Epithelial cell of esophagus (primary cell): ENCODE data around the gene NUP153.

ENCODE experiments used
- DNase-seq: peaks from one replicate; pipeline ENCODE4 v3.0.0; 2010; ENCODE audit warnings: low read depth
- H3K4me3 ChIP-seq: 2 replicates; pipeline ENCODE4 v1.5.1; 2011; ENCODE audit warnings: mild to moderate bottlenecking, low read length, control low read depth
- TF ChIP-seq, protein P1 (sequence below): IDR thresholded peaks from 2 replicates; pipeline ENCODE4 v1.5.1; 2011; ENCODE audit warnings: low read depth, mild to moderate bottlenecking, low read length, control low read depth, inconsistent platforms; ENCODE audit not compliant: insufficient read depth; ENCODE audit errors: missing control alignments

Gene NUP153

DNA sequence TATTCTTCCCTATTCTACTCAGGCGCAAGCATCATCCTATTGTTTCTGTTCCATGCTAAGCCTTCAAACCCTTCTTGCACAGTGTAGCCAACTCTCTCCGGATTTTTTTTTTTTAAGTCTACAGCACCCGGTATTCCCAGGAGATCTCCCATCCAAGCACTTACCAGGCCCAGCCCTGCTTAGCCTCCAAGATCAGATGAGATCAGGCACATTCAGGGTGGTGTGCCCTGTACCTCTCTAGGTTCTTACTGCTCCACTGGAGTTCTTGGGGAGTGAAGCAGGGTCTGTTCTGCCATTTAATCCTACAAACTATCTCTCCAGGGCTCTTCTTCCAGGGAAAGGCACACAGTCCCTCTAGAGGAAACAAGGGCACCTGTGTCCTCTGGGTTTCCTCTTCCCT, 14.9 kb upstream of the NUP153 start:
- TF ChIP-seq, protein P1, sequence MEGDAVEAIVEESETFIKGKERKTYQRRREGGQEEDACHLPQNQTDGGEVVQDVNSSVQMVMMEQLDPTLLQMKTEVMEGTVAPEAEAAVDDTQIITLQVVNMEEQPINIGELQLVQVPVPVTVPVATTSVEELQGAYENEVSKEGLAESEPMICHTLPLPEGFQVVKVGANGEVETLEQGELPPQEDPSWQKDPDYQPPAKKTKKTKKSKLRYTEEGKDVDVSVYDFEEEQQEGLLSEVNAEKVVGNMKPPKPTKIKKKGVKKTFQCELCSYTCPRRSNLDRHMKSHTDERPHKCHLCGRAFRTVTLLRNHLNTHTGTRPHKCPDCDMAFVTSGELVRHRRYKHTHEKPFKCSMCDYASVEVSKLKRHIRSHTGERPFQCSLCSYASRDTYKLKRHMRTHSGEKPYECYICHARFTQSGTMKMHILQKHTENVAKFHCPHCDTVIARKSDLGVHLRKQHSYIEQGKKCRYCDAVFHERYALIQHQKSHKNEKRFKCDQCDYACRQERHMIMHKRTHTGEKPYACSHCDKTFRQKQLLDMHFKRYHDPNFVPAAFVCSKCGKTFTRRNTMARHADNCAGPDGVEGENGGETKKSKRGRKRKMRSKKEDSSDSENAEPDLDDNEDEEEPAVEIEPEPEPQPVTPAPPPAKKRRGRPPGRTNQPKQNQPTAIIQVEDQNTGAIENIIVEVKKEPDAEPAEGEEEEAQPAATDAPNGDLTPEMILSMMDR, result no peak
- no peak for DNase-seq
- no peak overlapping the region for H3K4me3 ChIP-seq

DNA sequence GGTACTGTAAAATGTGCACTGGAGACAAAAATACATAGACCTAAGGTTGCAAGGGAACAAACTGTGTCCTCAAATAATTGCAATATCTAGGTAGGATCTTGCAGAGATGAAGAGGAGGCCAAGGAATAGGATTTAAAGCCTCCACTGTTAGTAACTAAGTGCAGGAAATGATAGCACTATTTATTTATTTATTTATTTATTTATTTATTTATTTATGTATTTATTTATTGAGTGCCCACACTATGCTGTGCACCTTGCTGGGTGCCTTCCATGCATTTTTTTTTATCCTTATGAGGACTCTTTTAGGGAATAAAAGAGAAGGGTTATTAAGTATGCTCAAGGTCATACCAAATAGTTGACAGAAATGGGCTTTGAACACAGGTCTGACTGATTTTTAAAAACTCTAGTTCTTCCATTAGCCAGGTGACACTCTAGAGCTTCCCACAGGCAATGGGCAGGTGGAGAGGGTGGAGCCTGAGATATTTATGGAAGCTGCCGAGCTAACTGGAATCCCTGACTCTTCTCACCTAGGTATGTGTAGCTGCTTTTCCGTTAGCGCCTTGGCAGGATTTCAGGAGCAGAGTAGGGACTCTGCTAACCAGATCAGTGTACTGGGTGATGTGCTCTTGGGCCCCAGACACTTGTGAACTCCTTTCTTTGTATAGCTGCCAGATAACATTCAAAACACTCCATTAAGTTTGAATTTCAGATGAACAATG, 12.8 kb upstream of the NUP153 start:
- TF ChIP-seq, protein P1, result no peak
- H3K4me3 ChIP-seq, result no peak overlapping the region
- no peak for DNase-seq

DNA sequence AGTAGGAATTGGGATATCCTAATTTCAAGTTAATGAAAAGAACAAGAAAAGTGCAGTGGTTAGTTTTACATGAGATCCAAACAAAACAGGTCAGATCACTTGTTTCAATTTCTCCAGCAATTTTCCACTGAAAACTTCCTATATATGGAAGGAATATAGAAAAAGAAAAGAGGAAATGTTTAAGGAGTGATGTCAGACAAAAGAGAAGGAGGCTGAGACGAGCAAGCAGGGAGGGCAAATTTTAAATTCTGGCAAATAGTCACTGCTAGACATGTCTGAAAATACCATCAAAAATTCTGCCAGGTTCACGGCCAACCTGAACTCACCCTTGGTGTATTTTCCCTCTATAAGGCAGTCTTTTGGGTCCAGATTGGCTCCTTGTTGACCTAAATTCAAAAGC, 9.5 kb upstream of the NUP153 start:
- TF ChIP-seq, protein P1, result no peak
- no peak for DNase-seq
- H3K4me3 ChIP-seq, result no peak overlapping the region

DNA sequence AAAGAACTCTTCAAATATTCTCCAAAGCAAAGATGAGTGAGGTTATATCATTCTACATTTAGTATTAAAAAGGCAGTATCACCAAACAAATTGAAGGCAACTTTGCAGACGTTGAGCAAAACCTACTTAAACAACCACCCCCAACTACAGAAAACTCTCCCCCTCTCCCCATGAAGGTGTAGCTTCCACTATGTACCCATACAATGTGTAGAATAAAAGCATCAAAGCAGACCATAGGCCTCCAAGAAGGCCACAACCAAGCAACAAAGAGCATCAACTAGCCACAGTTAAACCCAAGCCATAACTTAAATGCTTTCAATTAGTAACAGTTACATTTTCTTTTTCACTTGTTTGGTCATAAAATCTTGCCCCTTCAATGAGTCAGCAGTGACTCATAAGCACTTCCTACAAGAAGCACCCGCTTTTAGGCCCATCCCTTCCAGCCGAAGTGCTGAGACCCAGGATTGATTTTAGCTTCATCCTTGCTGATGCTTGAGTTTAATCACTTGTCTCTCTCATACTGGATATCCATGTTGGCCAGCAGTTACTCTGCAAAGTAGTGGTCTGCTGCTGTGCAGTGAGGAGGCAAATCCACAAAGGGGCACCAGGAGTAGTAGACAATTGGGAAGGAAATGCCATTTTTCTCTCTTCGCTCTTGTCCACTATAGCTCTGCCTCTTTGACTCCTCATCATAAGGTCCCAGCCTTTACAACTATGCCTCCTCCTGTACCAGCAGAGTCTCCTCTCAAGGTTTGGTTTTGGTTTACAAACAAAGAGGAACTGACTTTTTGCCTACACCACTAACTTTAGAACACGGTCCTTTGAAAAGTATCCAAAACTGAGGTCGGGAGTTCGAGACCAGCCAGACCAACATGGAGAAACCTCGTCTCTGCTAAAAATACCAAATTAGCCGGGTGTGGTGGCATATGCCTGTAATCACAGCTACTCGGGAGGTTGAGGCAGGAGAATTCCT, 8.4 kb upstream of the NUP153 start:
- no peak overlapping the region for H3K4me3 ChIP-seq
- TF ChIP-seq, protein P1, result no peak
- DNase-seq, result peak; percentile 85

DNA sequence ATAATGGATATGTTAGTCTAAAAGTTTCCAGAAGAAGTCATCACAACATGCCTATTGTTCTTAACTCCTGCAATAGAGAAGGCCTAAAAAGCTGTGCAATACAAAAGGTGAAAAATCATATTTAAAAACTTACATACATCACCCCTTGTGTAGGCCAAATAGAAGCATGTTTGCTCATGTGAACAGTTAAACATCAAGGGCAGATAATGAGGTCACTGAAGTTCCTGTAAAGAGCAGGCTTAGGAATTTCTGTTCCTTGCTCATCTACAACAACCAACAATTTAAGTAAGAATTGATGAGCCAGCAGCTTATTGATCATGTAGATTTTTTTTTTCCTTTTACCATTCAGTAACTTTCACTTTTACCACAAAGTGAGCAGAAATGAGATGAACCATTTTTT, 7.5 kb upstream of the NUP153 start:
- no peak overlapping the region for H3K4me3 ChIP-seq
- DNase-seq, result peak; percentile 24
- TF ChIP-seq, protein P1, result no peak

DNA sequence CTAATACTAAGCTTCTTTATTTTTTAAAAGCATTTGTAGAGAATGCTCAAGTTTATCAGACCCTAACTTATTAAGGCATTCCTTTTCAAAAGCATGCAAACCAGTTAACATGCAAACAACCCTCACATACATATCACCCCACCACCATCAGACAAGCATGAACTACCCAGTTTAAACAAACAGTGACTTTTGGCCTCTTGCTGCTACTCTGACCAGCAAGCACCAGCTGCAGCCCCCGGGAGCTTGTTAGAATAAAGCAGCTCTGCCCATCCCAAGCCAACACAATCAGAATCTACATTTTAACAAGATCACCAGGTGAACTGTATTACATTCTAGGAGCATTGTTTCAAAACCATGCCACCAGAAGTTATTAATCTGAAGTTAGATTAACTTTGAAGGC, 5.9 kb upstream of the NUP153 start:
- DNase-seq, result no peak
- TF ChIP-seq, protein P1, result no peak
- H3K4me3 ChIP-seq, result no peak overlapping the region

DNA sequence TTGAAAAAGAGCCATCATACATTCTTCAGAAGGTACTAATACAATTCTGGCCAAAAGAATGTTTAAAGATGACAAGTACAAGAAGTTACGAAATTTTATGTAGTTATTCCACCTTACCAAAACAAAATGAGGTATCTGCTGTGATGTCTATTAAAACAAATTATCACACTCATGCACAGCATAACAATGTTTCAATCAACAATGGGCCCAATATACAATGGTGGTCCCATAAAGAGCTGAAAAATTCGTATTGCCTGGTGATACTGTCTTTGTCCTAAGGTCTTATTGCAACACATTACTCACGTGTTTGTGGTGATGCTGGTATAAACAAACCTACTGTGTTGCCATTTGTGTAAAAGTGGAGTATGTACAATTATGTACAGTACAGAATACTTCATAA, 3.6 kb upstream of the NUP153 start:
- peak; percentile 20 for DNase-seq
- no peak overlapping the region for H3K4me3 ChIP-seq

More for the DNA sequence above, 3.6 kb upstream of the NUP153 start:
- TF ChIP-seq, protein P1, result no peak
